GM20431 (cell line): Measurements from ENCODE around the gene ITPK1.

Source experiments
- in situ Hi-C: fragments of 300-500 bp; cut with MseI, MboI; formaldehyde crosslinking; loops from one replicate; pipeline ENCODE4 v1.15.0; 2020; ENCODE audit warnings: low sequenced_read_pairs; ENCODE audit not compliant: unreplicated experiment

Gene ITPK1

DNA sequence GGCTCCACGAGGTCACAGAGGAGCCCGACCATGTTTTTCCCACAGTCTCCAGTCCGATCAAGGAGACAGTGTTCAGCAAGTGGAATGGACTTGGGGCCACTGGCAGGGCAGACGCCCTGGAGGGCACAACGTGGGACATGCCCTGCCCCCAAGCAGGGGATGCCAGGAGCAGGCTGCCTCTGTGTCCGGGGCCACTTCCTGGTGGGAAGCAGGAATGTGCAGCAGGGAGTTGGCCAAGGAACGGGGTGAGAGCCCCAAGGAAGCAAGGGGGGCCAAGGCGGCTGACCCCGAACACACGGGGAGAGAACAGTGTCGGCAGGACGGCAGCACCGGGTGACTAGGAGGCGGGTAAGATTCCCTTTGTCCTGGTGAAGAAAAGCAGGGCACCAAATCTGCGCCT, 100.2 kb downstream of the ITPK1 start:
- in situ Hi-C loops: no loop called here

DNA sequence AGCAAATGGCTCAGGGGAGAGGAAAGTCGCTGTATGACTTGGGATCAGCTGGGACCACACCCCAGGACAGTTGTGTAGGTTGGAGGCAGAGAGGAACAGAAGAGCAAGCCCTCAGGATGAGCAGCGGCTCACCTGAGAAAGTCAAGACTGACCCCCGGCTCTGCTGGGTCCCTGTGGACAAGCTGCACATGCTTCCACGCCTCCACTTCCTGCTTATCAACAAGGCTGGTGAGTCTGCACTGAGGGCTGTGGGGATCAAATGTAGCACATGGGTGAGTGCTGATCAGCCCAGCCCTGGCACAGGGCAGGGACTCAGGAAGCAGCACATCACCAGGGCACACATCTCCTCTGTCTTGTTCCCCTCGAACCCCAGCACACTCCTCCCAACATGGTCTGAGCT, 100.7 kb downstream of the ITPK1 start:
- in situ Hi-C loops: no loop called here

DNA sequence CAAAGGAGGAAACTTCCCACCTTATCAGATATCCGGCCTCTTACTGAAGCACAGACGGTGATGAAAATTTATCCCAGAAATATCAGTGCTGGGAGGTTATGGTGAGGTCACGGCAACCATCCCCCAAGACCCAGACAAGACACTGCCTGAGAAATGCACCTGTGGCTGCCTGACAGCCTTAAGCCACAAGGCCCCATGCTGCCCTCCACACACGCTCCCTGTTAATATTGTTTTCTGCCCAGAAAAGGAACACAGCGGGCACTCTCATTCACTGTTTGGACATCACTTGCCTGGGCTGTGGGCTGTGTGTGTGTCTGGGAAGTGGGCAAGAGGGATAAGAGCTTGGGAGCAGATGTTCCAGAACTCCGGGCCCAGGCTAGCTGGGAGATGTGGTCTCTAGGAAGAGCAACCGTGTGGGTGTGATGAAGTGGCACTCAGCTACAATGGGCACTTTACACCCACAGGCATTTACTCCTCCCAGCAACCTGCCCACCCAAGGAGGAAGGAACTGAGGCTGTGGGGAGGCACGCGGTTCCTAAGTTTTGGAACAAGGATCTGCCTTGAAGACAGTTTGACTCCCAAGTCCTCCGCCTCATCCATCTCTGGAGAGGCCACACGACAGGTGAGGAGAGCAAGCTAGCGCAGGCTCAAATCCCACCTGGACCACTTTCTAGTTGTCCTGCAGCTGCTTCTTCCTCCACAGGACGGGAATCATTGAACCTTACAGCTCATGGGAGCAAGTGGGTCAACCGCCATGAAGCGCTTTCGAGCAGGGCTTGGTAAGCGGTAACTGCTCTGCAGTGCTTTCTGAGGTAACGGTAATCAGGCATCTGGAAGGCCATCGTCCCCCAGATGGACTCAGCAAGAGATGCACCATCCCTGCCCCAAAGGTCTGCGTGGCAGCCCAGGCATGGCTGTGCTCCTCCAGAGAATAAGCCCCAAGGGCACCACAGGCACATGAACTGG, 101.4 kb downstream of the ITPK1 start:
- in situ Hi-C loops: no loop called here

DNA sequence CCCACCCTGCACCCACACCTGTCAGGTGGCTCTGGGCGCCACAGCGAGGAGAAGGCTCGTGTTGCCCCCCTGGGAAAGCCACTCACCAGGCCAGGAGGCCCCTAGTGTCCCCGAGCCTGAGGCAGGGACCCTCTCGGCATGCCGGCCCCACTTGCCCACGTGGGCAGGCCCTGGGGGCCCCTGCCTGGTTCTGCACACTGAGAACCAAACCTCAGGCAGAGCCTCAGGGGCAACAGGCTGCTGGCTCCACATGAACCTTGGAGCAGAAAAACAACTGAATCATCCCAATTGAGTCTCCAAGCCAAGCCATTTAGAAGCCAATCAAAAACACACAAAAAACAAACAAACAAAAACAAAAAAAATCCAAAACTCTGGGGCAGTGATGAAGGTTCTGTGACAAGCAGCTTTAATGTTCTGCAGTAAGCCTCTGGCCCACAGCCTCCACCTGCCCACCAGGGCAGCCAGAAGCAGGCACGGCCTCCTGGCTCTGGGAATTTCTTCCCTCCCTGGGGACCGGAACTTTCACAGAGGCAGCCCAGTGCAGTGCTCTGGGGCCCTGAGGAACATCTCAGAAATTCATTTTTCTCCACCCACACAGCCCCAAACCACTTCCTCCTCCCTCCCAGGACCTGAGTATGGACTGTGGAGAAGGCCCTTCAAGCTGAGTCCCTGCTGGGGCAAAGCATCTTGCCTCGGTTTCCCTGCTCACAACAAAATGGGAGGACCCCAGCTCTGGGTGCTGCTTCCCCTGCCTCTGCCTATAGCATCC, 102.6 kb downstream of the ITPK1 start:
- in situ Hi-C loops: no loop called here

DNA sequence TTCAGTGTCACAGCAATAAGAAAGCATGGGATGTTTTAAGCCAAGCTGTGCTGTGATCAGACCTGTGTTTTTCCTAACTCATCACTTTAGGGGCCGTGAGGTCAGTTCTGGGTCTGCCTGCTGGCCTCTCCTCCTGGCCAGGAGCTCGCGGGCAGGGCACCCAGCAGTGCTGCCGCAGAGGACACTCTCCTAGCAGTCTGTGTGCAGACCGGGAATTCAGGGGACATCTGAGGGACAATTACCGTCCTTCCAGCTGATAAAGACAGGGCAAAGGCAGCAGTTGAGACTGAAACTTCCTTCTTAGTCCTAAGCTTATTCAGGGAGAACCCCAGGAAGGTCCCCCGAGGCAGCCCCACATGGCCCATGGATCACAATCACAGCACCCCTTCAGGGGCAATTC, 103.2 kb downstream of the ITPK1 start:
- in situ Hi-C loops: no loop called here

DNA sequence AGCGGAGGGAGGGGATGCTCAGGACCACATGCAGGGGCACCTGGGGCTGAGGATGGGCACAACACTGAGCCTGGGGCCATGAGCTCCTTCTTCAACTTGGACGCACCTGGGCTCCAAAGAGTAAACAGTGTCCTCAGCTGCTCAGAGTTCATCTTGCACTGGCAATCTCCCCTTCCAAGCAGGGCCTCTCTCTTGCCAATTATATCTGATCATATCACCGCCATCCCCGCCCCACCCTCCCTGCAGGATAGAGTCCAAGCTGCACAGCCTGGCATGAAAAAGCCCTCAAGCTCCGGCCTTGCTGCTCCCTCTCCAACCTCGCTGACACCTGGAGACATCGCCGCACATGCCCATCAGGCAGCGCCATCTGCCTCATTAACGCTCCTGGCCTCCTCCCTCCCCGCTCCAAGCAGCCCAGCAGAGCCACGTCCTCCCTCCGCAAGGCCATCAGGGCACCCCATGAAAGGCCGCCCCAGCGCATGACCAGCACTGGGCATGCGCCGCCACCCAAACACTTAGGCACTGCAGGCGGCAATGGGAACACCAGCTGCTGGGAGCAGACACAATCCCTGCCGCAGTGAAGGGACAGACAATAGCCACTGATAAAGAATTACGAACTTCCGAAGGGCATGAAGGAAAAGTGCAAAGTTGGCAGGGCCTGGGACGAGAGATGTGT, 103.9 kb downstream of the ITPK1 start:
- in situ Hi-C loops: no loop called here

DNA sequence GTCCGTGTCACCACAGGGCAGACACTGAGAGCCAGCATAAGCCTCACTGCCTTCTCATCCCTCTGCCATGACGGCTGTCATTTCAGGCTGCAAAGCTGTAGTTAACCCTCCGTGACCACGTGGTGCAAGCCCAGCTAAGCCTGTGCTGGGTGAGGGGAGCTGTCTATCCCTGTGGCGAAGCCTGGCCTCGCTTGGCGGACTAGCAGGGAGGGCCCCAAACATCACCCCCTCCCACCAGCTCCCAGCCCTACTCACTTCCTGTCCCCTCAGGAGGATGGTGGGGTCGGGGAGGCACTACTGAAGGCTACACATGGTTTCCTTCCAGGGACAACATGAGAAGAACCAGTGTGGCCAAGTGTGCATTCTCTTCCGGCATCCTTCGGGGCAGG, 104.6 kb downstream of the ITPK1 start:
- in situ Hi-C loops: no loop called here

DNA sequence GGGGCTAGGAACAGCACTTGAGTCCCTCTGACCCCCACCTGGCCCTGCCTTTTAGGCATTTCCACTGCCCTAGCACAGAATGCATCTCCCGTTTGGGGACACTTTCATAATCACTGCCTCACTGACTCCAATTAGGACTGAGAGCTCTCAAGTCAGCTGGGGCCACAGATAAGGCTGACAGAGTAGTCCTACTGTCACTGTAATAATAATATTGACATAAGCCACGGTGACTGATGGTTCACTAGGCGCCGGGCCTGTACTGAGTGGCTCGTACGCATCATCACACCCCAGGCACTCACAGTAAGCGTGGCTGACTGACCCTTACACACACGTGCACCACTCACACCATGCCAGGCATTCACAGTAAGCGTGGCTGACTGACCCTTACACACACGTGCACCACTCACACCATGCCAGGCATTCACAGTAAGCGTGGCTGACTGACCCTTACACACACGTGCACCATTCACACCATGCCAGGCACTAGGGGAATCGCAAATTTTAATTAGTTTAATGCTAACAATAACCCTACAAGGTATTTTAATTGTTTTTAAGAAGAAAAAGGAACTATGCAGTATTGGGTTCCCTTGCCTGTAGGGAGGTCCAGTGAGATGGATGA, 105.1 kb downstream of the ITPK1 start:
- in situ Hi-C loops: no loop called here

DNA sequence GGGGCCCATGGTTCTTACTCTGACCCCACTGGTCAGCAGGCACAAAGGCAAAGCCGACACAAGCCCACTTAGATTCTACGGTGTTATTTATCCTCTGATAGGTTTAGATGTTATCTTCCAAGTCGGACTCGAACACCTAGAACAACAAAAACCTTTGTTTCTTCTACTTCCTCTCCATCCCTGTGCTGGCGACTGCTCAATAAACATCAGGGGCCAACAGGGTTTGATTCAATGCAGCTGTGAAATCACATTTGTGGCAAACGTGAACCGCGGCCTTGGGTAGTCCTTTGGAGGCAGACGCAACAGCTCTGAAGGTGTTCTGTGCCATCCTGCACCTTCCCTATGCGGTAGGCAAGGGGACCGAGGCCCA, 105.6 kb downstream of the ITPK1 start:
- in situ Hi-C loops: no loop called here

DNA sequence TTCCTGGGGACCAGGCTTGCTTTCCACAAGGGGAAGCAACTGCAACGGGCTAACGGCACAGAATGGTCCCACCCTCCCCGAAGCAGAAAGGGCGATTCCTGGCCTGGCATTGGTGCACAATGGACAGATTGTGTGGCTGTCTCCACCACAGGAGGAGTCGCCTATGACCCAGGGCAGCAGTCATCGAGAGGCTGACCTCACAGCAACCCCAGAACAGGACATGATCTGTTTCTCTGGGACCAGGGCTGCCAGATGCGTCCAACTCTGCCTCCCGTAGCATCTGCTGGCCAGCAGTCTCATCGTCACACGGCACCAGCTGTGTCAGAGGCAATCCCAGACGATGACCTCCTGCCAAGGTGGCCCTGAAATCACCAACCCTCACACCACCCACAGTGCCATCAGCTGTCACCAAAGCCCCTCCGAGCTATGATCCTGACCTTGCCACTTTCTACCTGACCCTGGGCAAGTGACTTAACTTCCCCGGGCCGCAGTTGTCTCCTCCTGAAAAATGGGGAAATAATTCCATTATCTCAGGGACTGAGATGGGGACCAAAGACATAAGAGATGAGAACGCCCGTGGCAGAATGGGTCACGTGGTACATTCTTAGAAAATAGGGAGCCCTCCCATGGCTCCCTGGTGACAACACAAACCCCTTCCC, 106.1 kb downstream of the ITPK1 start:
- in situ Hi-C loops: no loop called here

DNA sequence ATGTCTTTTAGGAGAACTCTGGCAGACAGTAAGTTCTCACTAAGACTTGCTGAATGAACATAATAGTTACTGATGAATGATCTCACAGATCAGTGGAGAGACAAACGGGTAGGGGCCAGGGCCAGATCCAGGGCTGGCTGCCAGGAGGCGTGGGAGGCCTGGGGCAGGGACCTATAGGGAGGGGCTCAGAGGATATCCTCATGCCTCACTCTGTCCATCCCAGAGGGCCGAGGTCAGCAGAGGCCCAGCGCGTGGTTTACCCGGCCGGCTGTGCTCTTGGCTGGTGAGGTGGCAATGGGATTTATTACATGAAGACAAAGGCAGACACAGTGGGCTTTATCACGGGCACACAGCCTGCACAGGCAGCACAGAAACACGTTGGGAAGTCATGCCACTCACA, 107.3 kb downstream of the ITPK1 start:
- in situ Hi-C loops: no loop called here

DNA sequence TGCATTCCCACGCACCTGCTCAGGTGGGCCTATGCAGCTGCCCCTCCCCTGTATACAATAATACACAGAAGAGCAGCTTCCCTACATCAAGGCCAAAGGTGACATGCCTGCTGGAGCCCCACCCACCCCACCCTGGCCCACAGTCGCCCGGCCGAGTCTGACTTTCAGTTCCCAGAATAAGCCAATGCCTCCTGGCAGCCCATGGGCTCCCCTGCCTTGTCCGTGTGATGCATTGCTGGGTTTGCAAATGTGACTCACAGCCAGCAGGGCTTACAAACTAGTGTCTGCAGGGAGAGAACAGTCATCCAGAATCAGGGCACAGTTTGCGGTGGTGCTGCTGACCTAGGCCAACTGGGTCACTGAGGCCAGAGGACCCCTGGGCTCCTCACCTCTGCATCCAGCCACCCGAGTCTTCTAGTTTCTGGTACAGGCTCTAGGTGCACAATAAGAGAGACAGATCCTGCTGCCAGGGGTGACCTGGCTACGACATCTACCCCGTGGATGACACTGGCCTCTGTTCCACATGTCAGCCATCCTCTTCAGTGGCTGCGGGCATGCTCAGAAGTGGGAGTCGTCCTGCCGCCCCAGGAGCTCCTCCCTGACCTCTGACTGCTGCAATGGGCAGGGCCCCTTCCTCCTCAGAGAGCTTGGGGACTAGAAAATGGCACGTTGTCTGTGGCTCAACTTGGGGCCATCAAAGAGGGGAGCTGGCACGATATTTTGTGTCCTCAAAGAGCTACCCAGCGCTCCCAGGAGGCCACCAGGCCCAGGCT, 108.3 kb downstream of the ITPK1 start:
- in situ Hi-C loops: no loop called here

DNA sequence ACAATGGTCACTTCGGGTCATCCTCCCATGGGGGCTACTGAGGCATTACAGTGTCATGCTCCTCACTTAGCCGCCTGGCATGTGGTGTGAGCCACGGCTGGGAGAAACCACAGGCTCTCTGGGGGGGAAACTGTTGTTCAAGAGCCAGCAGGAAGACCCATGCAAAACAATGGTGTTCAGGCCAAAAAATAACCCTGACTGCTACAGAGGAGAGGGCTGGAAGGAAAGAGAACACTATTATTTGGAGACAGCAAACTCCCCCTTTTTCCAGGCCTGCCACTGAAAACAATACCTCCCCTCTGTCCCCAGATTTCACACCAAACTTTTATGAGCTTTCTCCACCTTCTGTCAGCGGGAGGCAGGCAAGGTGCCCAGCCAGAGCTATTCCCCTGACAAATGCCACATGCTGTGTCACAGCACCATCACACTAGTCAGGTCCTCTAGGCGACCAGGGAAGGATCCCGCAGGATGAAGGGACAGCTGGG, 109.1 kb downstream of the ITPK1 start:
- in situ Hi-C loops: no loop called here

DNA sequence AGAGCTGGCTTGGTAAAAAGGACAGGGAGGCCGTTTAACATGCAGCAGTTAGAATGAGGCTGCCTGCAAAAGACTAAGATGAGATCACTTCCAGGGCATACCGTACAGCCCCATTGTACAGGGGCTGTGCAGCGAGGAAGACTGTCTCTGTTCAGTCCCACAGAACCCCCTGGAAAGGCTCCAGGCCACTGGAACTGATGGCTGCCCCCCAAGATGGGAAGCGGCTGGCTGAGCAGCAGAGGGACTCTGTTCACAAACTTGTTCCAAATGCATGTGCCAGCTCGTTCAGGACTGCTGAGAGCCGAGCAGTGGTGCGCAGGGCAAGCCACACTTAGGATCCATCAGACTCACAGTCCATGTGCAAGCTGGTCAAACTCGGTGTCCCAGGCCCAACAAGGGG, 109.9 kb downstream of the ITPK1 start:
- in situ Hi-C loops: no loop called here

DNA sequence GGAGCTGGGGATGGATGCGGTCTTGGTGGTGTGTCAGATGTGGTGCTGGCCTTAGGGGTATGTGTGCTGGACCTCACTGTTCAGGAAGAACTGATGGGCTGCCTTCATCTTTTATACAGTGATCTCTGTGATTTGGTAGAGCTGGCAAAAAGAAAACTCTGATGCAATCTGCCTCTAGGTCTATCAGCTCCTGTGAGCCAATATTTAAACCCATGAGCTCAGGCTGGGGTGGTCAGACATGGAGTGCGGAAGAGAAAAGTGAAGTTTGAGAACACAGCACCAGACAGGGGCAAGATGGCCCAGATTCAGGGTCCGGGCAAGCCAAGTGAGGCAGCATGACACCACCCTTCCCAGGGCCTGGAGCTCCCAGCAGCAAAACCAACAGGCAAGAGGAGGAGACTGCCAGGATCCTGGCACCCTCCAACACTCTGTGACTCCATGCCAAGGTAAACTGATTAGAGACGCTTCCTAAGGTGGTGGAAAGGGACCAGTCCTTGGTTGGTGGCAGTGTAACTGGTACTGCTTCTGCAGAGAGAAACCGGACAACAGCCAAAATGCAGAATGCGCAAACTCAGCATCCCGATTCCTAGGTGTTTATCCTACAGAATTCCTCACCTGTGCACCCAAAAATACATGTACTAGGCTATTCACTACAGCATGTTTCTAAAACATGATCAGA, 110.5 kb downstream of the ITPK1 start:
- in situ Hi-C loops: no loop called here

DNA sequence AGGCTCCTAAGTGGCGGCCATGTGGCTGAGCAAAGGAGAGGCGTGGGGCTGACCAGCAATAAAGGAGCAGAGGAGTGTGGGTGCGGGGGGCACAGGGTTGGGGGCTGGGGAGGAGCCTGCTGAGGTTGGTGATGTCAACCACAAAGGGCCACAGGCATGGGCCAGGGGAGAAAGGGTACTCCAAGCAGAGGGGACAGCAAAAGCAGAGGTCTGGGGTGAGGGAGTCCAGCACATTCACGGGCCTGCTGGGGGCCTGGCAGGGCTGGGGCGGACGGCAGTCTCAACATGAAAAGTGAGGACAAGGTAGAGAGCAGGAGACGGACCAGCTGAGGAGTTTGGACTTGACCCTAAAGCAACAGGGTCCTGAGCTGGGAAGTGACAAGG, 111.0 kb downstream of the ITPK1 start:
- in situ Hi-C loops: no loop called here

DNA sequence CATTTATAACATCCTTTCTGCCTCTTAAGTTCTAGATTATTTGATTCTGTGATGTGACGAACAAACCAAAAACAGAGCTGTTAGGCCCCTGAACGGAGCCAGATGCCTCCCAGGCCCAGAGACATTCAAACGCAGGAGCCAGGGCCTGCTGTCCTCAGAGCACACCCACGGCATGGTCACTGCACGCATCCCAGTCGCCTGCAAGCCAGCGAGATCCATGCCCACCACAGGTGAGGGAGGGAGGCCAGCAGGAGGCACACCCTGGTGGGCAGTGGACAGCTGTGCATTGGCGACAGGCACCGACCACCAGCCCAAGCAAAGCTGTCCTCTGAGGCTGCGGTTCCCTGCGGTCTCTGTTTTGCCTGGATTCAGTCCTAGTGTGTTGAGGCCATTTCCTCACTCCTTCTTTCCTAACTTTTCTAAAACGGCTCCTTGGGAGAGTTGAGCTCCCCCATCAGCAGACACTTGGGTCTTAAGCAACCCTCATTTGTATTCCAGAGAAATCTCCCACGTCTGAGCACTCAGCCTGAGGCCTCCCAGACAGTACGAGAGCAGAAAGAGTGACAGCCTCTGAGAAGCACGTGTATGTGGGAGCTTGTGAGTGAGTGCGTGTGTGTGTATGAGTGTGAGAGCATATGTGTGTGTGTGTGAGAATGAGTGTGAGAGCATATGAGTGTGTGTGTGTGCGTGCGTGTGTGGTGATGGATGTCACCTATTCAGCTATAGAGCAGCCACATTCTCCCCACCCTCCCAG, 111.6 kb downstream of the ITPK1 start:
- in situ Hi-C loops: no loop called here

DNA sequence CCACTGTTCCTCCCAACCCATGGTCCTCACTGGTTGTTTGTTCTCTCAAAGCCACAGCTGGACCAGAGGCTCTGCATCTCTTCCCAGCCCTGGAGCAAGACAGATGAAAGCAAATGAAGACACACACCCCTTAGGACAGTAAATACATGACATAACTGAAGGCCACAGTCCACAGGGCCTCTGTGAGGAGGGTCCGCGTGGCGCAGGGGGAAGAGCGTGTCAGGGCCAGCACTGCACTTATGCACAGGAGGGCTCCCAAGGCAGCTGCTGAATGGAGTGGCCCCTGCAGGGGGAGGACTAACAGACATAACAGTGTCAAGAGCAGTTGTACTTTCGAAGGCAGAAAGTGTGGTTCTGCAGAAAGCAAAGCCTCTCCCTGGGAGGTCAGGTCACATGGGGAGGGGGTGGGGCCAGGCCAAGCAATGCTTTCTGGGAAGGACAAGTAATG, 112.8 kb downstream of the ITPK1 start:
- in situ Hi-C loops: no loop called here
